Testis (tissue), 2 donors: Measurements from ENCODE around the gene INPP5B.

Experiments
- CTCF ChIP-seq, 3 experiments: fragments of 450-650 bp in 2 of 3; fragments of 200-600 bp in 1 of 3; sonication (generic) in 1 of 3; IDR thresholded peaks; one replicate each; pipeline ENCODE4 v1.5.1; 2016 to 2019; ENCODE audit warnings: antibody characterized with exemption in 3 of 3, mild to moderate bottlenecking in 2 of 3, moderate library complexity in 1 of 3
- POLR2A ChIP-seq: fragments of 450-650 bp; IDR thresholded peaks from one replicate; pipeline ENCODE4 v1.6.1; 2017; ENCODE audit warnings: antibody characterized with exemption, mild to moderate bottlenecking, moderate library complexity

- no peak for TF ChIP-seq POLR2A
- no peak for TF ChIP-seq CTCF (IDR thresholded peaks at IDR 0.05)
These were observed 15.8 kb downstream of the INPP5B start for GRCh38 chr1:37931102-37931360.
